H9 (cell line): ENCODE measurements around the gene DIP2C. TPM values are rescaled to one million over a fixed set of nuclear protein-coding genes. Genes with fewer than 3 reads are reported as not detected.

Experiments
- DNase-seq: peaks from one replicate; pipeline ENCODE4 v3.0.0-alpha.2; 2017
- H2AFZ ChIP-seq: one replicate; pipeline ENCODE4 v1.6.1; 2013; ENCODE audit warnings: mild to moderate bottlenecking, low read length, control low read depth, moderate library complexity
- H2AK5ac ChIP-seq: 2 replicates; pipeline ENCODE4 v1.6.1; 2013; ENCODE audit warnings: low read length, control low read depth, mixed read lengths; ENCODE audit not compliant: insufficient read length
- H2BK120ac ChIP-seq: one replicate; pipeline ENCODE4 v1.6.1; 2013; ENCODE audit warnings: low read depth, mild to moderate bottlenecking, low read length, control low read depth, inconsistent platforms; ENCODE audit not compliant: poor library complexity, severe bottlenecking
- H2BK12ac ChIP-seq: 2 replicates; pipeline ENCODE4 v1.6.1; 2013; ENCODE audit warnings: low read length, control low read depth, mixed read lengths, low read depth; ENCODE audit not compliant: insufficient read length
- H2BK15ac ChIP-seq: 2 replicates; pipeline ENCODE4 v1.6.1; 2013; ENCODE audit warnings: low read depth, low read length, control low read depth
- H2BK20ac ChIP-seq: one replicate; pipeline ENCODE4 v1.6.1; 2013; ENCODE audit warnings: low read depth, mild to moderate bottlenecking, low read length, control low read depth, inconsistent platforms; ENCODE audit not compliant: poor library complexity, severe bottlenecking
- H2BK5ac ChIP-seq: 2 replicates; pipeline ENCODE4 v1.6.1; 2013; ENCODE audit warnings: low read length, control low read depth, mixed read lengths; ENCODE audit not compliant: insufficient read length
- H3K14ac ChIP-seq: 2 replicates; pipeline ENCODE4 v1.6.1; 2013; ENCODE audit warnings: low read length, control low read depth; ENCODE audit not compliant: insufficient read depth
- H3K18ac ChIP-seq: 2 replicates; pipeline ENCODE4 v1.6.1; 2013; ENCODE audit warnings: low read depth, mild to moderate bottlenecking, mixed read lengths, low read length, control low read depth; ENCODE audit not compliant: insufficient read length
- H3K23ac ChIP-seq: 2 replicates; pipeline ENCODE4 v1.6.1; 2013; ENCODE audit warnings: low read length, control low read depth, mixed read lengths, low read depth; ENCODE audit not compliant: insufficient read length
- H3K23me2 ChIP-seq: 2 replicates; pipeline ENCODE4 v1.6.1; 2013; ENCODE audit warnings: low read depth, mild to moderate bottlenecking, mixed read lengths, low read length, control low read depth; ENCODE audit not compliant: insufficient read length, poor library complexity, severe bottlenecking
- H3K27ac ChIP-seq: 2 replicates; pipeline ENCODE4 v1.5.1; 2013; ENCODE audit warnings: low read length, control low read depth, mixed read lengths, low read depth; ENCODE audit not compliant: insufficient read length
- H3K27me3 ChIP-seq: 2 replicates; pipeline ENCODE4 v1.6.1; 2013; ENCODE audit warnings: low read length, control low read depth, inconsistent platforms; ENCODE audit not compliant: insufficient read depth
- H3K4ac ChIP-seq: 2 replicates; pipeline ENCODE4 v1.6.1; 2013; ENCODE audit warnings: low read depth, mild to moderate bottlenecking, control low read depth, inconsistent platforms, low read length, moderate library complexity
- H3K4me1 ChIP-seq: 2 replicates; pipeline ENCODE4 v1.6.1; 2013; ENCODE audit warnings: low read length, control low read depth, inconsistent platforms; ENCODE audit not compliant: insufficient read depth
- H3K4me2 ChIP-seq: 2 replicates; pipeline ENCODE4 v1.6.1; 2013; ENCODE audit warnings: low read length, control low read depth, mixed read lengths; ENCODE audit not compliant: insufficient read length, insufficient read depth
- H3K56ac ChIP-seq: 2 replicates; pipeline ENCODE4 v1.6.1; 2013; ENCODE audit warnings: low read depth, mild to moderate bottlenecking, mixed read lengths, low read length, control low read depth; ENCODE audit not compliant: insufficient read length
- H3K79me1 ChIP-seq: 2 replicates; pipeline ENCODE4 v1.6.1; 2013; ENCODE audit warnings: low read depth, mild to moderate bottlenecking, moderate library complexity, low read length, control low read depth, inconsistent platforms; ENCODE audit not compliant: insufficient read depth, poor library complexity, severe bottlenecking
- H3K79me2 ChIP-seq: 2 replicates; pipeline ENCODE4 v1.6.1; 2013; ENCODE audit warnings: low read length, control low read depth, inconsistent platforms; ENCODE audit not compliant: insufficient read depth
- H3K9ac ChIP-seq: 2 replicates; pipeline ENCODE4 v1.6.1; 2013; ENCODE audit warnings: low read length, control low read depth, mixed read lengths; ENCODE audit not compliant: insufficient read length; ENCODE audit errors: extremely low read depth
- H3K9me3 ChIP-seq: one replicate; pipeline ENCODE4 v1.6.1; 2013; ENCODE audit warnings: low read depth, low read length, inconsistent platforms; ENCODE audit not compliant: control insufficient read depth
- H3T11ph ChIP-seq: one replicate; pipeline ENCODE4 v1.6.1; 2013; ENCODE audit warnings: mild to moderate bottlenecking, low read length, control low read depth, inconsistent platforms
- H4K20me1 ChIP-seq: one replicate; pipeline ENCODE4 v1.6.1; 2013; ENCODE audit not compliant: control insufficient read depth, insufficient read length, insufficient read depth
- H4K5ac ChIP-seq: 2 replicates; pipeline ENCODE4 v1.6.1; 2013; ENCODE audit warnings: low read depth, mild to moderate bottlenecking, mixed read lengths, low read length, control low read depth; ENCODE audit not compliant: insufficient read length
- H4K8ac ChIP-seq: replicated peaks from 2 replicates; pipeline ENCODE4 v1.6.1; 2013; ENCODE audit warnings: low read length, control low read depth, mixed read lengths, low read depth; ENCODE audit not compliant: insufficient read length
- H4K91ac ChIP-seq: 2 replicates; pipeline ENCODE4 v1.6.1; 2013; ENCODE audit warnings: low read depth, mild to moderate bottlenecking, moderate library complexity, mixed read lengths, low read length, control low read depth; ENCODE audit not compliant: insufficient read length
- H3K27ac Mint-ChIP-seq, 3 experiments: 2 replicates in 2 of 3; 3 replicates in 1 of 3; pipeline ENCODE4 v1.8.0; 2020 to 2021; ENCODE audit warnings: mixed read lengths in 3 of 3, mild to moderate bottlenecking in 1 of 3, moderate library complexity in 1 of 3
- H3K27me3 Mint-ChIP-seq: 2 replicates; pipeline ENCODE4 v1.8.0; 2021; ENCODE audit warnings: low read depth, mild to moderate bottlenecking, moderate library complexity, mixed read lengths
- H3K36me3 Mint-ChIP-seq, 3 experiments: 2 replicates in 2 of 3; 3 replicates in 1 of 3; pipeline ENCODE4 v1.8.0; 2020 to 2021; ENCODE audit warnings: low read depth in 3 of 3, mixed read lengths in 3 of 3; ENCODE audit not compliant: insufficient read depth in 1 of 3
- H3K4me1 Mint-ChIP-seq, 2 experiments: 2 replicates each; pipeline ENCODE4 v1.8.0; 2020; ENCODE audit warnings: mixed read lengths in 2 of 2
- H3K4me3 Mint-ChIP-seq, 2 experiments: 2 replicates in 1 of 2; 3 replicates in 1 of 2; pipeline ENCODE4 v1.8.0; 2020 to 2021; ENCODE audit warnings: mild to moderate bottlenecking in 2 of 2, mixed read lengths in 2 of 2, moderate library complexity in 1 of 2
- H3K9me3 Mint-ChIP-seq, 2 experiments: 2 replicates in 1 of 2; 3 replicates in 1 of 2; pipeline ENCODE4 v1.8.0; 2020; ENCODE audit warnings: mild to moderate bottlenecking in 2 of 2, mixed read lengths in 2 of 2, moderate library complexity in 1 of 2
- WGBS: extraction: QIAGEN DNeasy Blood & Tissue Kit; methylation state at CpG from one replicate; pipeline ENCODE4 v1.1.7; 2013; ENCODE audit warnings: missing lambda C conversion rate, low lambda C conversion rate, mixed read lengths; ENCODE audit not compliant: insufficient read length; ENCODE audit errors: extremely low coverage; 5-methylcytosine and 5-hydroxymethylcytosine counted together
- total RNA-seq: library from RNA; stranded (reverse); gene quantifications from 2 replicates; pipeline ENCODE4 v1.2.1, GENCODE V29; 2021
- TF ChIP-seq, protein P1 (sequence below): fragments of 200-600 bp; sonication (generic); conservative IDR thresholded peaks from 3 replicates; pipeline ENCODE4 v1.8.0; 2021; ENCODE audit warnings: antibody characterized with exemption, mild to moderate bottlenecking

Gene DIP2C
- total RNA-seq, 1 experiment from 2014 or later = 7.9 TPM

DNA sequence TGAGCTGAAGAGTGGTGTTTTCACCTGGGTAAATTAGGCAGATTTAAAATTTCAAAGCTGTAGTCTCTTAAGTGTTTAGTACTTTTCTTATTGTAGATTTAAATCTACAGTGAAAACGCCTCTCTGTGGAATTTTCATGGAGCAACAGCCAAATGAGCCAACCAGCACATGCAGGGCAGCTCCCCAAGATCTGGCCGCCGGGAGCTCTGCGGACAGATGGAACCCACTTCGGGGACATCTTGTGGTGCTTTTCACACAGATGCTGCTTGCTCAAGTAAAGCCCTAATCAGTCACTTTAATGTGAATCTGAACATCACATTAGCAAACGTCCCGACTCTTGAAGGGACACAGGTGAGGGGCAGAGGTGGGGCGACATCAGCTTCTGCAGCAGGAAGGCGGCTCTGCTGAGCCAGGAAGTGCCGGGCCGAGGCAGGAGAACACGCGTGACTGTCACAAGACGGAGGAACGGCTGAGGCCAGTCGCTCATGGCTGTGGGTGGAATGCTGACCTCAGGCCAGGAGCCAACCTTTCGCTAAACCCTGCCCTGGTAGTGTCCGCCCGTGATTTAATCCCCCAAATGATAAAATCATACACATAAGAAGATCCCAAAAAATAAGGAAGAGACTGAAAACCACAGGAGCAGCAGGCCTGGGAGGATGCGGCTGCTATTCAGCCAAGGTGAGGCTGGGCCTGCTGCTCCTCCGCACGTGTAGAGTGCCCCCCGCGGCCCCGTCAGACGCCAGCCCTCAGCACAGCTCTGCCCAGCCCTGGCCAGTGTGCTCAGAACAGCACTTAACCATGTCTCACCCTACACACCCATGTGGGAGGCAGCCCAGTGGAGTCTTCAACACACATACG lies 297.4 kb downstream of the DIP2C start:
- Mint-ChIP-seq H3K27ac (peak overlapping the region; percentile 4 to 80 (median 61); a peak in 5 of 7 replicates), H3K27me3 (no peaks in the 10 kb centered on the region), H3K9me3 (0 out of 5 replicates have a peak, but pooled peaks cover 0 to 2% of the 10 kb centered on the region in 2 experiments), H3K4me3 (no peak overlapping the region; a peak in 1 of 5 replicates), H3K4me1 (peaks cover 6 to 13% of the 10 kb centered on the region in 2 experiments), H3K36me3 (peaks cover 3 to 11% (median 8%) of the 10 kb centered on the region in 3 experiments; a peak in 6 of 7 replicates)
- no peak overlapping the region for H2BK12ac ChIP-seq
- H3K23ac ChIP-seq = no peak overlapping the region
- 0 out of 2 replicates have a peak, but pooled peaks cover 2% of the 10 kb centered on the region for H3K4me1 ChIP-seq
- H2AK5ac ChIP-seq = no peak overlapping the region
- no peaks in the 10 kb centered on the region for H3K23me2 ChIP-seq
- H3K4ac ChIP-seq = no peak overlapping the region
- no peak overlapping the region for H4K5ac ChIP-seq
- H2BK15ac ChIP-seq = no peak overlapping the region
- H3K4me2 ChIP-seq = no peak overlapping the region
- H2AFZ ChIP-seq = no peak overlapping the region
- no peaks in the 10 kb centered on the region for H3K79me2 ChIP-seq
- H4K8ac ChIP-seq = no peak overlapping the region
- no peak for DNase-seq
- H3K9me3 ChIP-seq = no peaks in the 10 kb centered on the region
- no peak overlapping the region for H3T11ph ChIP-seq
- no peaks in the 10 kb centered on the region for H3K27me3 ChIP-seq
- H2BK20ac ChIP-seq = no peak overlapping the region
- no peaks in the 10 kb centered on the region for H4K20me1 ChIP-seq
- no peak overlapping the region; the same call in 1 of the 2 replicates for H3K14ac ChIP-seq
- no peak overlapping the region for H4K91ac ChIP-seq
- H3K56ac ChIP-seq = no peak overlapping the region
- no CpG with 5 or more reads among the region's 27 CpGs for WGBS
- H3K9ac ChIP-seq = no peak overlapping the region
- no peak overlapping the region for H2BK120ac ChIP-seq
- TF ChIP-seq, protein P1, sequence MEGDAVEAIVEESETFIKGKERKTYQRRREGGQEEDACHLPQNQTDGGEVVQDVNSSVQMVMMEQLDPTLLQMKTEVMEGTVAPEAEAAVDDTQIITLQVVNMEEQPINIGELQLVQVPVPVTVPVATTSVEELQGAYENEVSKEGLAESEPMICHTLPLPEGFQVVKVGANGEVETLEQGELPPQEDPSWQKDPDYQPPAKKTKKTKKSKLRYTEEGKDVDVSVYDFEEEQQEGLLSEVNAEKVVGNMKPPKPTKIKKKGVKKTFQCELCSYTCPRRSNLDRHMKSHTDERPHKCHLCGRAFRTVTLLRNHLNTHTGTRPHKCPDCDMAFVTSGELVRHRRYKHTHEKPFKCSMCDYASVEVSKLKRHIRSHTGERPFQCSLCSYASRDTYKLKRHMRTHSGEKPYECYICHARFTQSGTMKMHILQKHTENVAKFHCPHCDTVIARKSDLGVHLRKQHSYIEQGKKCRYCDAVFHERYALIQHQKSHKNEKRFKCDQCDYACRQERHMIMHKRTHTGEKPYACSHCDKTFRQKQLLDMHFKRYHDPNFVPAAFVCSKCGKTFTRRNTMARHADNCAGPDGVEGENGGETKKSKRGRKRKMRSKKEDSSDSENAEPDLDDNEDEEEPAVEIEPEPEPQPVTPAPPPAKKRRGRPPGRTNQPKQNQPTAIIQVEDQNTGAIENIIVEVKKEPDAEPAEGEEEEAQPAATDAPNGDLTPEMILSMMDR = no peak
- no peak overlapping the region for H2BK5ac ChIP-seq
- H3K79me1 ChIP-seq = no peaks in the 10 kb centered on the region
- no peak overlapping the region for H3K27ac ChIP-seq
- H3K18ac ChIP-seq = no peak overlapping the region
